PC-3 (cell line): Measurements from ENCODE around the gene CLEC2L. TPM values are rescaled to one million over a fixed set of nuclear protein-coding genes. Genes with fewer than 3 reads are reported as not detected.

Experiments
- ATAC-seq: fragments of 200-7000 bp; cut with Tn5 transposase; 2 replicates; pipeline ENCODE4 v1.9.1; 2020; ENCODE audit warnings: mild to moderate bottlenecking, moderate library complexity
- BruUV-seq: library from RNA; stranded (reverse); fragments of 400-500 nt; replicated peaks from 2 replicates; lab custom pipeline; 2021; lab: Mats Ljungman, UMichigan
- CTCF ChIA-PET: fragments of 300-600 bp; sonication (Branson Sonifier 250); formaldehyde crosslinking; loops from one replicate; lab custom pipeline; 2022; ENCODE audit warnings: antibody characterized with exemption; lab: Charles Lee
- POLR2A ChIA-PET: fragments of 300-600 bp; sonication (Branson Sonifier 250); formaldehyde crosslinking; loops from one replicate; lab custom pipeline; 2022; ENCODE audit warnings: antibody characterized with exemption; ENCODE audit not compliant: unreplicated experiment; lab: Charles Lee
- DNase-seq: peaks from one replicate; pipeline ENCODE4 v3.0.0-alpha.2; 2015
- H2AFZ ChIP-seq: fragments of 300-600 bp; sonication (generic); 2 replicates; pipeline ENCODE4 v1.6.0; 2016; ENCODE audit warnings: antibody characterized with exemption, low read length
- H3F3A ChIP-seq: fragments of 300-600 bp; sonication (generic); one replicate; pipeline ENCODE4 v1.6.0; 2017; ENCODE audit warnings: antibody characterized with exemption, low read length, control low read depth, mild to moderate bottlenecking; ENCODE audit not compliant: unreplicated experiment
- H3K27ac ChIP-seq: fragments of 300-600 bp; sonication (generic); 2 replicates; pipeline ENCODE4 v1.5.1; 2016; ENCODE audit warnings: mild to moderate bottlenecking, low read length
- H3K27me3 ChIP-seq: fragments of 300-600 bp; sonication (generic); 2 replicates; pipeline ENCODE4 v1.6.1; 2016; ENCODE audit warnings: low read length, mixed read lengths
- H3K36me3 ChIP-seq: fragments of 300-600 bp; sonication (generic); 2 replicates; pipeline ENCODE4 v1.6.1; 2016; ENCODE audit warnings: low read depth, mixed run types, low read length, mixed read lengths
- H3K4me1 ChIP-seq: fragments of 300-600 bp; sonication (generic); 2 replicates; pipeline ENCODE4 v1.5.1; 2016; ENCODE audit warnings: low read length; ENCODE audit not compliant: insufficient read depth
- H3K4me2 ChIP-seq: fragments of 300-600 bp; sonication (generic); 2 replicates; pipeline ENCODE4 v1.6.0; 2016; ENCODE audit warnings: low read length
- H3K4me3 ChIP-seq: fragments of 300-600 bp; sonication (generic); 2 replicates; pipeline ENCODE4 v1.5.1; 2016; ENCODE audit warnings: mild to moderate bottlenecking, low read length, mixed read lengths
- H3K79me2 ChIP-seq: fragments of 300-600 bp; sonication (generic); 2 replicates; pipeline ENCODE4 v1.6.1; 2017; ENCODE audit warnings: low read length, mixed read lengths
- H3K9ac ChIP-seq: fragments of 300-600 bp; sonication (generic); 2 replicates; pipeline ENCODE4 v1.6.0; 2016; ENCODE audit warnings: mild to moderate bottlenecking, low read length
- H3K9me2 ChIP-seq: fragments of 300-600 bp; sonication (generic); replicated peaks from 2 replicates; pipeline ENCODE4 v1.6.1; 2016; ENCODE audit warnings: mixed run types, low read length, mixed read lengths
- H3K9me3 ChIP-seq: fragments of 300-600 bp; sonication (generic); 2 replicates; pipeline ENCODE4 v1.6.1; 2016; ENCODE audit warnings: low read length, mixed read lengths
- H4K20me1 ChIP-seq: fragments of 300-600 bp; sonication (generic); 2 replicates; pipeline ENCODE4 v1.6.1; 2016; ENCODE audit warnings: low read length, mixed read lengths
- EZH2 ChIP-seq: fragments of 300-600 bp; sonication (generic); IDR thresholded peaks from one replicate; pipeline ENCODE4 v1.6.1; 2017; ENCODE audit warnings: antibody characterized with exemption, mild to moderate bottlenecking, low read length; ENCODE audit not compliant: unreplicated experiment
- EZH2phosphoT487 ChIP-seq: fragments of 300-600 bp; sonication (generic); IDR thresholded peaks from 2 replicates; pipeline ENCODE4 v1.6.1; 2018; ENCODE audit warnings: mild to moderate bottlenecking, antibody characterized with exemption, low read length, borderline replicate concordance
- intact Hi-C: fragments of 100-400 bp; cut with micrococcal nuclease; formaldehyde crosslinking; loops from 2 replicates; pipeline ENCODE4 v1.9.0; 2023
- total RNA-seq: library from RNA; depleted of rRNA; stranded (reverse); fragments of >200 nt; gene quantifications from 2 replicates; pipeline ENCODE4 v1.2.3, GENCODE V29; 2014
- TF ChIP-seq, protein P1 (sequence below): fragments of 300-600 bp; sonication (generic); conservative IDR thresholded peaks from 2 replicates; pipeline ENCODE4 v1.5.1; 2017; ENCODE audit warnings: antibody characterized with exemption, low read depth, mild to moderate bottlenecking, low read length

CLEC2L gene
- total RNA-seq, 1 experiment from 2014 or later, result not detected

- Histone ChIP-seq H3K79me2 (no peaks in the 10 kb centered on the region), H3K4me1 (no peaks in the 10 kb centered on the region), H3K9me3 (no peaks in the 10 kb centered on the region), H2AFZ (no peak overlapping the region), H4K20me1 (0 out of 2 replicates have a peak, but pooled peaks cover 4% of the 10 kb centered on the region), H3K36me3 (peaks cover 11% of the 10 kb centered on the region; the same call in 1 of the 2 replicates), H3K9me2 (no peaks in the 10 kb centered on the region), H3K27ac (no peak overlapping the region), H3F3A (no peaks in the 10 kb centered on the region), H3K9ac (no peak overlapping the region), H3K4me2 (no peak overlapping the region), H3K27me3 (no peaks in the 10 kb centered on the region), H3K4me3 (no peak overlapping the region)
- no TSS peak for BruUV-seq
- intact Hi-C loops, result no loop called here
- TF ChIP-seq EZH2phosphoT487 (no peak), EZH2 (no peak)
- TF ChIP-seq, protein P1, sequence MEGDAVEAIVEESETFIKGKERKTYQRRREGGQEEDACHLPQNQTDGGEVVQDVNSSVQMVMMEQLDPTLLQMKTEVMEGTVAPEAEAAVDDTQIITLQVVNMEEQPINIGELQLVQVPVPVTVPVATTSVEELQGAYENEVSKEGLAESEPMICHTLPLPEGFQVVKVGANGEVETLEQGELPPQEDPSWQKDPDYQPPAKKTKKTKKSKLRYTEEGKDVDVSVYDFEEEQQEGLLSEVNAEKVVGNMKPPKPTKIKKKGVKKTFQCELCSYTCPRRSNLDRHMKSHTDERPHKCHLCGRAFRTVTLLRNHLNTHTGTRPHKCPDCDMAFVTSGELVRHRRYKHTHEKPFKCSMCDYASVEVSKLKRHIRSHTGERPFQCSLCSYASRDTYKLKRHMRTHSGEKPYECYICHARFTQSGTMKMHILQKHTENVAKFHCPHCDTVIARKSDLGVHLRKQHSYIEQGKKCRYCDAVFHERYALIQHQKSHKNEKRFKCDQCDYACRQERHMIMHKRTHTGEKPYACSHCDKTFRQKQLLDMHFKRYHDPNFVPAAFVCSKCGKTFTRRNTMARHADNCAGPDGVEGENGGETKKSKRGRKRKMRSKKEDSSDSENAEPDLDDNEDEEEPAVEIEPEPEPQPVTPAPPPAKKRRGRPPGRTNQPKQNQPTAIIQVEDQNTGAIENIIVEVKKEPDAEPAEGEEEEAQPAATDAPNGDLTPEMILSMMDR, result no peak
- ChIA-PET CTCF (no interaction called here), POLR2A (no interaction called here)
- DNase-seq (no peak), ATAC-seq (no peak)
Measured at GRCh38 chr7:139570119-139570518, 46.6 kb downstream of the CLEC2L start.

- H3K36me3 ChIP-seq, result peaks cover 13% of the 10 kb centered on the region; the same call in 1 of the 2 replicates
- no peak for DNase-seq
- no peak for TF ChIP-seq EZH2phosphoT487
- TF ChIP-seq, protein P1, result no peak
- no peak for TF ChIP-seq EZH2
- ATAC-seq, result no peak
- no peak overlapping the region for H2AFZ ChIP-seq
- H3F3A ChIP-seq, result no peaks in the 10 kb centered on the region
- BruUV-seq, result TSS peak; percentile 4
- intact Hi-C loops, result no loop called here
- no peak overlapping the region for H3K4me3 ChIP-seq
- no peaks in the 10 kb centered on the region for H3K79me2 ChIP-seq
- H3K9ac ChIP-seq, result no peak overlapping the region
- H3K27ac ChIP-seq, result no peak overlapping the region
- H3K9me2 ChIP-seq, result no peaks in the 10 kb centered on the region
- no peaks in the 10 kb centered on the region for H3K4me1 ChIP-seq
- 0 out of 2 replicates have a peak, but pooled peaks cover 4% of the 10 kb centered on the region for H4K20me1 ChIP-seq
- H3K9me3 ChIP-seq, result no peaks in the 10 kb centered on the region
- no peaks in the 10 kb centered on the region for H3K27me3 ChIP-seq
- no peak overlapping the region for H3K4me2 ChIP-seq
- POLR2A ChIA-PET, result no interaction called here
- CTCF ChIA-PET, result no interaction called here
Measured at GRCh38 chr7:139570626-139571025, 47.1 kb downstream of the CLEC2L start.

GRCh38 chr7:139571190-139571589 is 47.7 kb downstream of the CLEC2L start:
- TF ChIP-seq EZH2, result no peak
- TF ChIP-seq, protein P1, result no peak
- Histone ChIP-seq H3K9me3 (no peaks in the 10 kb centered on the region), H3K4me2 (no peak overlapping the region), H4K20me1 (0 out of 2 replicates have a peak, but pooled peaks cover under 1% of the 10 kb centered on the region), H3K27ac (no peak overlapping the region), H3K79me2 (no peaks in the 10 kb centered on the region), H3K9me2 (no peaks in the 10 kb centered on the region), H3F3A (no peaks in the 10 kb centered on the region), H2AFZ (no peak overlapping the region), H3K27me3 (no peaks in the 10 kb centered on the region), H3K36me3 (peaks cover 15% of the 10 kb centered on the region; the same call in 1 of the 2 replicates), H3K9ac (no peak overlapping the region), H3K4me3 (no peak overlapping the region), H3K4me1 (no peaks in the 10 kb centered on the region)
- BruUV-seq, result no TSS peak
- POLR2A ChIA-PET, result no interaction called here
- CTCF ChIA-PET, result no interaction called here
- DNase-seq, result no peak
- intact Hi-C loops, result no loop called here
- ATAC-seq, result no peak
